Medulla oblongata (tissue), 1 donor: Measurements from ENCODE around the gene SERPINA6.
"Not testable (repeated sequence)": the region's sequence is repeated elsewhere in the genome, so short reads cannot be mapped to it uniquely, and the experiment has no call there.

Experiments
- DNase-seq: peaks from one replicate; pipeline ENCODE4 v3.0.0-alpha.2; 2015; ENCODE audit errors: extremely low spot score

Gene SERPINA6

GRCh38 chr14:94292526-94292871 is 30.6 kb downstream of the SERPINA6 start:
- no peak for DNase-seq

- no peak for DNase-seq
Observed at GRCh38 chr14:94291906-94292525, 31.1 kb downstream of the SERPINA6 start.

- no peak for DNase-seq
Observed at GRCh38 chr14:94291159-94291905, 31.8 kb downstream of the SERPINA6 start.

GRCh38 chr14:94290197-94290596 is 32.9 kb downstream of the SERPINA6 start:
- no peak for DNase-seq

- DNase-seq: no peak
Observed at GRCh38 chr14:94288610-94289465, 34.3 kb downstream of the SERPINA6 start.

GRCh38 chr14:94285158-94285557 is 38.0 kb downstream of the SERPINA6 start:
- no peak for DNase-seq

GRCh38 chr14:94284221-94284620 is 38.9 kb downstream of the SERPINA6 start:
- no peak for DNase-seq

GRCh38 chr14:94282991-94283723 is 40.0 kb downstream of the SERPINA6 start:
- DNase-seq: no peak

- no peak for DNase-seq
Observed at GRCh38 chr14:94278731-94279130, 44.4 kb downstream of the SERPINA6 start.

- not testable (repeated sequence) for DNase-seq
Observed at GRCh38 chr14:94276898-94277561, 46.1 kb downstream of the SERPINA6 start.

GRCh38 chr14:94269156-94269555 is 54.0 kb downstream of the SERPINA6 start:
- peak; percentile 88 for DNase-seq

- DNase-seq: not testable (repeated sequence)
Observed at GRCh38 chr14:94268582-94268981, 54.6 kb downstream of the SERPINA6 start.

GRCh38 chr14:94267352-94267751 is 55.8 kb downstream of the SERPINA6 start:
- DNase-seq: no peak

GRCh38 chr14:94264195-94264594 is 58.9 kb downstream of the SERPINA6 start:
- DNase-seq: not testable (repeated sequence)
